B cell (primary cell): Measurements from ENCODE around the gene H6PD. TPM values are rescaled to one million over a fixed set of nuclear protein-coding genes. Genes with fewer than 3 reads are reported as not detected.

ENCODE experiments used
- ATAC-seq: fragments of 200-7000 bp; cut with Tn5 transposase; one replicate; pipeline ENCODE4 v1.10.0; 2021; ENCODE audit warnings: low read depth, mild to moderate bottlenecking, moderate number of reproducible peaks, moderate library complexity
- CTCF ChIA-PET: fragments of 350-600 bp; sonication (Branson Sonifier 250); formaldehyde crosslinking; loops from one replicate; lab custom pipeline; 2021; ENCODE audit warnings: antibody characterized with exemption, inconsistent platforms; lab: Charles Lee
- POLR2A ChIA-PET: fragments of 350-600 bp; sonication (Branson Sonifier 250); formaldehyde crosslinking; loops from one replicate; lab custom pipeline; 2021; ENCODE audit warnings: antibody characterized with exemption; lab: Charles Lee
- DNase-seq: peaks from one replicate; pipeline ENCODE4 v3.0.0; 2013
- H2AFZ ChIP-seq: 2 replicates; pipeline ENCODE4 v1.6.1; 2012; ENCODE audit warnings: mild to moderate bottlenecking, low read depth, low read length; ENCODE audit not compliant: insufficient read depth, poor library complexity, severe bottlenecking
- H3K27ac ChIP-seq, 2 donors: 1 replicate in 1 of 2; 2 replicates in 1 of 2; pipeline ENCODE4 v1.5.1; 2012 to 2013; ENCODE audit warnings: low read length in 2 of 2, mild to moderate bottlenecking in 2 of 2, moderate library complexity in 1 of 2
- H3K27me3 ChIP-seq, 4 experiments: fragments of 200-600 bp in 1 of 4; sonication (generic) in 1 of 4; replicated peaks in 1 of 4; 1 replicate in 2 of 4; 2 replicates in 2 of 4; pipeline versions ENCODE4 v1.6.1 to v1.7.0; 2013 to 2016; ENCODE audit warnings: low read length in 3 of 4, mild to moderate bottlenecking in 2 of 4, mixed read lengths in 1 of 4, moderate library complexity in 1 of 4; ENCODE audit not compliant: insufficient read depth in 4 of 4, control insufficient read depth in 3 of 4; ENCODE audit errors: control extremely low read depth in 1 of 4
- H3K36me3 ChIP-seq, 2 experiments: replicated peaks in 1 of 2; 1 replicate in 1 of 2; 2 replicates in 1 of 2; pipeline versions ENCODE4 v1.6.1 to v1.7.1; 2013; ENCODE audit warnings: low read length in 1 of 2; ENCODE audit not compliant: insufficient read depth in 2 of 2, control insufficient read depth in 1 of 2; ENCODE audit errors: control extremely low read depth in 1 of 2, extremely low read depth in 1 of 2
- H3K4me1 ChIP-seq, 2 donors: fragments of 200-600 bp in 1 of 2; sonication (generic) in 1 of 2; 1 replicate in 1 of 2; 2 replicates in 1 of 2; pipeline versions ENCODE4 v1.5.1 to v1.6.1; 2013 to 2017; ENCODE audit warnings: low read length in 2 of 2; ENCODE audit not compliant: control insufficient read depth in 2 of 2, insufficient read depth in 2 of 2
- H3K4me2 ChIP-seq: replicated peaks from 2 replicates; pipeline ENCODE3; 2012; ENCODE audit warnings: mild to moderate bottlenecking, low read depth, low read length; ENCODE audit not compliant: poor library complexity, severe bottlenecking
- H3K4me3 ChIP-seq, 5 experiments: fragments of 200-600 bp in 1 of 5; sonication (generic) in 1 of 5; 1 replicate in 3 of 5; 2 replicates in 2 of 5; pipeline versions ENCODE4 v1.5.1 to v1.7.0; 2011 to 2016; ENCODE audit warnings: low read length in 4 of 5, mild to moderate bottlenecking in 4 of 5, low read depth in 2 of 5, control low read depth in 1 of 5, moderate library complexity in 1 of 5; ENCODE audit not compliant: insufficient read depth in 1 of 5; ENCODE audit errors: control extremely low read depth in 1 of 5, extremely low read depth in 1 of 5
- H3K79me2 ChIP-seq: fragments of 200-600 bp; sonication (generic); one replicate; pipeline ENCODE4 v1.6.0; 2016; ENCODE audit warnings: low read length; ENCODE audit not compliant: control insufficient read depth, insufficient read depth
- H3K9ac ChIP-seq: fragments of 200-600 bp; sonication (generic); 2 replicates; pipeline ENCODE4 v1.6.1; 2017; ENCODE audit warnings: mild to moderate bottlenecking, low read length, moderate library complexity
- H3K9me3 ChIP-seq, 3 donors: one replicate each; pipeline versions ENCODE4 v1.6.1 to v1.7.1; 2013; ENCODE audit warnings: low read length in 2 of 3; ENCODE audit not compliant: control insufficient read depth in 2 of 3, insufficient read depth in 1 of 3; ENCODE audit errors: control extremely low read depth in 1 of 3
- H4K20me1 ChIP-seq: 2 replicates; pipeline ENCODE4 v1.6.0; 2012; ENCODE audit warnings: mild to moderate bottlenecking, low read length; ENCODE audit not compliant: insufficient read depth, control insufficient read depth, poor library complexity, severe bottlenecking
- H3K27ac Mint-ChIP-seq: one replicate; pipeline ENCODE4 v1.8.0; 2021; ENCODE audit warnings: mixed read lengths
- H3K27me3 Mint-ChIP-seq: one replicate; pipeline ENCODE4 v1.8.0; 2021; ENCODE audit warnings: mixed read lengths
- H3K4me1 Mint-ChIP-seq: one replicate; pipeline ENCODE4 v1.8.0; 2021; ENCODE audit warnings: mixed read lengths
- H3K4me3 Mint-ChIP-seq: one replicate; pipeline ENCODE4 v1.8.0; 2021; ENCODE audit warnings: mixed read lengths
- H3K9me3 Mint-ChIP-seq: one replicate; pipeline ENCODE4 v1.8.0; 2022; ENCODE audit warnings: mixed read lengths; ENCODE audit not compliant: insufficient read depth
- EZH2 ChIP-seq: IDR thresholded peaks from 2 replicates; pipeline ENCODE4 v1.6.1; 2012; ENCODE audit warnings: borderline replicate concordance, low read depth, mild to moderate bottlenecking, moderate library complexity, low read length; ENCODE audit not compliant: insufficient read depth, poor library complexity, severe bottlenecking
- WGBS: methylation state at CpG from one replicate; pipeline ENCODE4 v1.1.5; 2013; ENCODE audit warnings: missing lambda C conversion rate; ENCODE audit not compliant: insufficient coverage; 5-methylcytosine and 5-hydroxymethylcytosine counted together
- intact Hi-C: fragments of 100-400 bp; cut with micrococcal nuclease; formaldehyde crosslinking; loops from one replicate; pipeline ENCODE4 v1.10.0; 2022
- polyA plus RNA-seq: library from polyadenylated mRNA; depleted of rRNA; stranded (reverse); fragments of >200 nt; gene quantifications from 2 replicates; pipeline ENCODE4 v1.2.3, GENCODE V29; 2012
- total RNA-seq, 2 donors: library from RNA; stranded (reverse); fragments of 120-200 nt in 1 of 2; gene quantifications; 1 replicate in 1 of 2; 2 replicates in 1 of 2; pipeline versions ENCODE4 v1.2.3 to v1.2.4, GENCODE V29; 2013 to 2022
- TF ChIP-seq, protein P1 (sequence below): fragments of 200-600 bp; IDR thresholded peaks from one replicate; pipeline ENCODE4 v1.8.0; 2022; ENCODE audit warnings: antibody characterized with exemption, mild to moderate bottlenecking

The H6PD gene
- total and polyA plus RNA-seq, 2 donors (not counting 1 experiment from before 2014, with no cell fraction given): 11.3 to 30.2 TPM

DNA sequence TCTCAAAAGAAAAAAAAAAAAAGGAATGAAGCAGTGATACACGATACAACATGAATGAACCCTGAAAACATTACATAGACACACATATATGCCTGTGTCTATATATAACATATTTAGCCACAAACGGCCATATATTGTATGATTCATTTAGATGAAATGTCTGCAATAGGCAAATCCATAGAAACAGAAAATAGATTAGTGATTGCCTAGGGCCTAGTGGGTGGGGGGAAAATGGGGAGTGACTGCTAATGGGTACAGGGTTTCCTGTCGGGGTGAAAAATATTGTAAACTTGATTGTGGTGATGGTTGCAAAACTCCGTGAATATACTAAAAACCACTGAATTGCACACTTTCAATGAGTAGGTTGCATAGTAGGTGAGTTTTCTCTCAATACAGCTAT, 6.0 kb upstream of the H6PD start:
- Mint-ChIP-seq H3K27ac (no peak overlapping the region), H3K27me3 (peaks cover 4% of the 10 kb centered on the region), H3K4me3 (no peak overlapping the region), H3K9me3 (no peaks in the 10 kb centered on the region), H3K4me1 (peaks cover 3% of the 10 kb centered on the region)
- peaks cover 0 to 14% (median 0%) of the 10 kb centered on the region in 4 experiments for H3K27me3 ChIP-seq
- H3K9ac ChIP-seq: no peak overlapping the region
- H4K20me1 ChIP-seq: no peaks in the 10 kb centered on the region
- H3K27ac ChIP-seq: no peak overlapping the region
- no peaks in the 10 kb centered on the region for H3K36me3 ChIP-seq
- WGBS: no CpG with 5 or more reads among the region's 4 CpGs
- TF ChIP-seq, protein P1, sequence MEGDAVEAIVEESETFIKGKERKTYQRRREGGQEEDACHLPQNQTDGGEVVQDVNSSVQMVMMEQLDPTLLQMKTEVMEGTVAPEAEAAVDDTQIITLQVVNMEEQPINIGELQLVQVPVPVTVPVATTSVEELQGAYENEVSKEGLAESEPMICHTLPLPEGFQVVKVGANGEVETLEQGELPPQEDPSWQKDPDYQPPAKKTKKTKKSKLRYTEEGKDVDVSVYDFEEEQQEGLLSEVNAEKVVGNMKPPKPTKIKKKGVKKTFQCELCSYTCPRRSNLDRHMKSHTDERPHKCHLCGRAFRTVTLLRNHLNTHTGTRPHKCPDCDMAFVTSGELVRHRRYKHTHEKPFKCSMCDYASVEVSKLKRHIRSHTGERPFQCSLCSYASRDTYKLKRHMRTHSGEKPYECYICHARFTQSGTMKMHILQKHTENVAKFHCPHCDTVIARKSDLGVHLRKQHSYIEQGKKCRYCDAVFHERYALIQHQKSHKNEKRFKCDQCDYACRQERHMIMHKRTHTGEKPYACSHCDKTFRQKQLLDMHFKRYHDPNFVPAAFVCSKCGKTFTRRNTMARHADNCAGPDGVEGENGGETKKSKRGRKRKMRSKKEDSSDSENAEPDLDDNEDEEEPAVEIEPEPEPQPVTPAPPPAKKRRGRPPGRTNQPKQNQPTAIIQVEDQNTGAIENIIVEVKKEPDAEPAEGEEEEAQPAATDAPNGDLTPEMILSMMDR: no peak
- TF ChIP-seq EZH2: no peak
- POLR2A ChIA-PET: no interaction called here
- H2AFZ ChIP-seq: no peak overlapping the region
- H3K4me2 ChIP-seq: no peak overlapping the region
- no peaks in the 10 kb centered on the region for H3K79me2 ChIP-seq
- H3K4me1 ChIP-seq: no peaks in the 10 kb centered on the region
- DNase-seq: no peak
- H3K4me3 ChIP-seq: no peak overlapping the region
- CTCF ChIA-PET: no interaction called here
- no peak for ATAC-seq
- peaks cover 0 to 9% (median 3%) of the 10 kb centered on the region in 3 donors for H3K9me3 ChIP-seq
- intact Hi-C loops: no loop called here

DNA sequence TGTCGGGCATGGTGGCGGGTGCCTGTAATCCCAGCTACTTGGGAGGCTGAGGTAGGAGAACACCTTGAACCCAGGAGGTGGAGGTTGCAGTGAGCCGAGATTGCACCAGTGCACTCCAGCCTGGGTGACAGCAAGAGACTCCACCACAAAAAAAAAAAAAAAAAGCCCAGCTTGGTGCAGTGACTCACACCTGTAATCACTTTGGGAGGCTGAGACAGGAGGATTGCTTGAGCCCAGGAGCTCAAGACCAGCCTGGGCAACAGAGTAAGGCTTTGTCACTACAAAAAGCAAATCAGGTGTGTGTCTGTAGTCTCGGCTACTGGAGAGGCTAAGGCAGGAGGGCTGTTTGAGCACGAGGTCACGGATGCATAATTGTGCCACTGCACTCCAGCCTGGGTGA, 5.0 kb upstream of the H6PD start:
- no peak overlapping the region for H3K9ac ChIP-seq
- H3K27me3 ChIP-seq: peaks cover 0 to 12% (median 0%) of the 10 kb centered on the region in 4 experiments
- intact Hi-C loops: no loop called here
- 100% methylated on average over 3 of the region's 6 CpGs for WGBS
- no peak overlapping the region for H2AFZ ChIP-seq
- peaks cover 0 to 5% of the 10 kb centered on the region in 2 donors for H3K4me1 ChIP-seq
- no peaks in the 10 kb centered on the region for H3K36me3 ChIP-seq
- H3K9me3 ChIP-seq: peaks cover 0 to 8% (median 3%) of the 10 kb centered on the region in 3 donors
- peaks cover 9% of the 10 kb centered on the region for H3K4me1 Mint-ChIP-seq
- no peak overlapping the region for H3K4me2 ChIP-seq
- H3K27me3 Mint-ChIP-seq: peaks cover 4% of the 10 kb centered on the region
- DNase-seq (no peak), ATAC-seq (no peak)
- H3K4me3 ChIP-seq: no peak overlapping the region
- POLR2A ChIA-PET: no interaction called here
- no peaks in the 10 kb centered on the region for H4K20me1 ChIP-seq
- CTCF ChIA-PET: interaction anchor here (0.6 kb wide), 1 partner anchor 472 kb away, joined by 4 read pairs; no protein-coding TSS in a partner anchor
- TF ChIP-seq, protein P1: no peak
- TF ChIP-seq EZH2: no peak
- no peak overlapping the region for H3K27ac Mint-ChIP-seq
- H3K9me3 Mint-ChIP-seq: no peaks in the 10 kb centered on the region
- H3K79me2 ChIP-seq: no peaks in the 10 kb centered on the region
- no peak overlapping the region for H3K4me3 Mint-ChIP-seq
- H3K27ac ChIP-seq: no peak overlapping the region
